ENCODE data around the gene BACH2. TPM values are rescaled to one million over a fixed set of nuclear protein-coding genes. Genes with fewer than 3 reads are reported as not detected.

Gene BACH2
- total and polyA plus RNA-seq, 2 experiments from 2014 or later, result 1.6 to 5.7 TPM

- Histone ChIP-seq H3K4me3 (no peak overlapping the region), H3K27me3 (ENCODE audit: insufficient read depth) (no peaks in the 10 kb centered on the region), H3K27ac (ENCODE audit: low read depth) (no peak overlapping the region), H3K36me3 (ENCODE audit: insufficient read depth) (no peaks in the 10 kb centered on the region), H3K4me2 (no peak overlapping the region), H3K79me2 (replicated peaks; ENCODE audit: insufficient read depth) (no peaks in the 10 kb centered on the region), H3F3A (replicated peaks; ENCODE audit: low read depth) (no peaks in the 10 kb centered on the region), H2AFZ (no peak overlapping the region), H3K4me1 (ENCODE audit: insufficient read depth) (peaks cover 4% of the 10 kb centered on the region; the same call in 1 of the 2 replicates), H4K20me1 (replicated peaks; ENCODE audit: insufficient read depth) (no peaks in the 10 kb centered on the region), H3K9me2 (ENCODE audit: insufficient read depth) (no peaks in the 10 kb centered on the region)
- TF ChIP-seq, protein P1, sequence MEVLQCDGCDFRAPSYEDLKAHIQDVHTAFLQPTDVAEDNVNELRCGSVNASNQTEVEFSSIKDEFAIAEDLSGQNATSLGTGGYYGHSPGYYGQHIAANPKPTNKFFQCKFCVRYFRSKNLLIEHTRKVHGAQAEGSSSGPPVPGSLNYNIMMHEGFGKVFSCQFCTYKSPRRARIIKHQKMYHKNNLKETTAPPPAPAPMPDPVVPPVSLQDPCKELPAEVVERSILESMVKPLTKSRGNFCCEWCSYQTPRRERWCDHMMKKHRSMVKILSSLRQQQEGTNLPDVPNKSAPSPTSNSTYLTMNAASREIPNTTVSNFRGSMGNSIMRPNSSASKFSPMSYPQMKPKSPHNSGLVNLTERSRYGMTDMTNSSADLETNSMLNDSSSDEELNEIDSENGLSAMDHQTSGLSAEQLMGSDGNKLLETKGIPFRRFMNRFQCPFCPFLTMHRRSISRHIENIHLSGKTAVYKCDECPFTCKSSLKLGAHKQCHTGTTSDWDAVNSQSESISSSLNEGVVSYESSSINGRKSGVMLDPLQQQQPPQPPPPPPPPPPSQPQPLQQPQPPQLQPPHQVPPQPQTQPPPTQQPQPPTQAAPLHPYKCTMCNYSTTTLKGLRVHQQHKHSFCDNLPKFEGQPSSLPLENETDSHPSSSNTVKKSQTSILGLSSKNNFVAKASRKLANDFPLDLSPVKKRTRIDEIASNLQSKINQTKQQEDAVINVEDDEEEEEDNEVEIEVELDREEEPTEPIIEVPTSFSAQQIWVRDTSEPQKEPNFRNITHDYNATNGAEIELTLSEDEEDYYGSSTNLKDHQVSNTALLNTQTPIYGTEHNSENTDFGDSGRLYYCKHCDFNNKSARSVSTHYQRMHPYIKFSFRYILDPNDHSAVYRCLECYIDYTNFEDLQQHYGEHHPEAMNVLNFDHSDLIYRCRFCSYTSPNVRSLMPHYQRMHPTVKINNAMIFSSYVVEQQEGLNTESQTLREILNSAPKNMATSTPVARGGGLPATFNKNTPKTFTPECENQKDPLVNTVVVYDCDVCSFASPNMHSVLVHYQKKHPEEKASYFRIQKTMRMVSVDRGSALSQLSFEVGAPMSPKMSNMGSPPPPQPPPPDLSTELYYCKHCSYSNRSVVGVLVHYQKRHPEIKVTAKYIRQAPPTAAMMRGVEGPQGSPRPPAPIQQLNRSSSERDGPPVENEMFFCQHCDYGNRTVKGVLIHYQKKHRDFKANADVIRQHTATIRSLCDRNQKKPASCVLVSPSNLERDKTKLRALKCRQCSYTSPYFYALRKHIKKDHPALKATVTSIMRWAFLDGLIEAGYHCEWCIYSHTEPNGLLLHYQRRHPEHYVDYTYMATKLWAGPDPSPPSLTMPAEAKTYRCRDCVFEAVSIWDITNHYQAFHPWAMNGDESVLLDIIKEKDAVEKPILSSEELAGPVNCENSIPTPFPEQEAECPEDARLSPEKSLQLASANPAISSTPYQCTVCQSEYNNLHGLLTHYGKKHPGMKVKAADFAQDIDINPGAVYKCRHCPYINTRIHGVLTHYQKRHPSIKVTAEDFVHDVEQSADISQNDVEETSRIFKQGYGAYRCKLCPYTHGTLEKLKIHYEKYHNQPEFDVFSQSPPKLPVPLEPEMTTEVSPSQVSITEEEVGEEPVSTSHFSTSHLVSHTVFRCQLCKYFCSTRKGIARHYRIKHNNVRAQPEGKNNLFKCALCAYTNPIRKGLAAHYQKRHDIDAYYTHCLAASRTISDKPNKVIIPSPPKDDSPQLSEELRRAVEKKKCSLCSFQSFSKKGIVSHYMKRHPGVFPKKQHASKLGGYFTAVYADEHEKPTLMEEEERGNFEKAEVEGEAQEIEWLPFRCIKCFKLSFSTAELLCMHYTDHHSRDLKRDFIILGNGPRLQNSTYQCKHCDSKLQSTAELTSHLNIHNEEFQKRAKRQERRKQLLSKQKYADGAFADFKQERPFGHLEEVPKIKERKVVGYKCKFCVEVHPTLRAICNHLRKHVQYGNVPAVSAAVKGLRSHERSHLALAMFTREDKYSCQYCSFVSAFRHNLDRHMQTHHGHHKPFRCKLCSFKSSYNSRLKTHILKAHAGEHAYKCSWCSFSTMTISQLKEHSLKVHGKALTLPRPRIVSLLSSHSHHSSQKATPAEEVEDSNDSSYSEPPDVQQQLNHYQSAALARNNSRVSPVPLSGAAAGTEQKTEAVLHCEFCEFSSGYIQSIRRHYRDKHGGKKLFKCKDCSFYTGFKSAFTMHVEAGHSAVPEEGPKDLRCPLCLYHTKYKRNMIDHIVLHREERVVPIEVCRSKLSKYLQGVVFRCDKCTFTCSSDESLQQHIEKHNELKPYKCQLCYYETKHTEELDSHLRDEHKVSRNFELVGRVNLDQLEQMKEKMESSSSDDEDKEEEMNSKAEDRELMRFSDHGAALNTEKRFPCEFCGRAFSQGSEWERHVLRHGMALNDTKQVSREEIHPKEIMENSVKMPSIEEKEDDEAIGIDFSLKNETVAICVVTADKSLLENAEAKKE (CRISPR knock-in tag; IDR thresholded peaks at IDR 0.05), result no peak
- TF ChIP-seq CTCF (conservative IDR thresholded peaks at IDR 0.05; ENCODE audit: low read depth in 2 of 2), result peak; percentile 47 to 88; a peak in 3 of 4 replicates
- Mint-ChIP-seq H3K4me3 (no peak overlapping the region), H3K4me1 (peaks cover 11% of the 10 kb centered on the region; the same call in 2 of the 3 replicates), H3K9me3 (no peaks in the 10 kb centered on the region), H3K27me3 (ENCODE audit: insufficient read depth, low read depth, poor library complexity) (no peaks in the 10 kb centered on the region), H3K36me3 (ENCODE audit: low read depth) (no peaks in the 10 kb centered on the region), H3K27ac (no peak overlapping the region)
- ATAC-seq, result no peak
- DNase-seq (ENCODE audit: low spot score), result peak; percentile 68
These were observed 117.2 kb downstream of the BACH2 start for GRCh38 chr6:90179190-90180169.

Measured in GM23338 (cell line).